Central memory CD8-positive, alpha-beta T cell (primary cell): ENCODE measurements around the gene SLPI.

Experiments
- ATAC-seq: fragments of 150-1000 bp; cut with Tn5 transposase; replicated peaks from 2 replicates; pipeline ENCODE4 v1.10.0; 2022; ENCODE audit warnings: mild to moderate bottlenecking, moderate FRiP score, moderate number of reproducible peaks; ENCODE audit not compliant: poor library complexity, severe bottlenecking; ENCODE audit errors: extremely low read depth
- DNase-seq, 2 donors: peaks; one replicate each; pipeline ENCODE4 v3.0.0; 2021; ENCODE audit warnings: low spot score in 2 of 2
- H3K27ac Mint-ChIP-seq: one replicate; pipeline ENCODE4 v1.8.0; 2022; ENCODE audit warnings: low read depth, mild to moderate bottlenecking, moderate library complexity, mixed read lengths
- H3K27me3 Mint-ChIP-seq: one replicate; pipeline ENCODE4 v1.8.0; 2022; ENCODE audit warnings: mixed read lengths
- H3K36me3 Mint-ChIP-seq: one replicate; pipeline ENCODE4 v1.8.0; 2022; ENCODE audit warnings: mild to moderate bottlenecking, moderate library complexity, mixed read lengths; ENCODE audit not compliant: insufficient read depth
- H3K4me1 Mint-ChIP-seq: one replicate; pipeline ENCODE4 v1.8.0; 2022; ENCODE audit warnings: mixed read lengths
- H3K4me3 Mint-ChIP-seq: one replicate; pipeline ENCODE4 v1.8.0; 2022; ENCODE audit warnings: mild to moderate bottlenecking, moderate library complexity, mixed read lengths
- H3K9me3 Mint-ChIP-seq: one replicate; pipeline ENCODE4 v1.8.0; 2022; ENCODE audit warnings: mixed read lengths

The SLPI gene

DNA sequence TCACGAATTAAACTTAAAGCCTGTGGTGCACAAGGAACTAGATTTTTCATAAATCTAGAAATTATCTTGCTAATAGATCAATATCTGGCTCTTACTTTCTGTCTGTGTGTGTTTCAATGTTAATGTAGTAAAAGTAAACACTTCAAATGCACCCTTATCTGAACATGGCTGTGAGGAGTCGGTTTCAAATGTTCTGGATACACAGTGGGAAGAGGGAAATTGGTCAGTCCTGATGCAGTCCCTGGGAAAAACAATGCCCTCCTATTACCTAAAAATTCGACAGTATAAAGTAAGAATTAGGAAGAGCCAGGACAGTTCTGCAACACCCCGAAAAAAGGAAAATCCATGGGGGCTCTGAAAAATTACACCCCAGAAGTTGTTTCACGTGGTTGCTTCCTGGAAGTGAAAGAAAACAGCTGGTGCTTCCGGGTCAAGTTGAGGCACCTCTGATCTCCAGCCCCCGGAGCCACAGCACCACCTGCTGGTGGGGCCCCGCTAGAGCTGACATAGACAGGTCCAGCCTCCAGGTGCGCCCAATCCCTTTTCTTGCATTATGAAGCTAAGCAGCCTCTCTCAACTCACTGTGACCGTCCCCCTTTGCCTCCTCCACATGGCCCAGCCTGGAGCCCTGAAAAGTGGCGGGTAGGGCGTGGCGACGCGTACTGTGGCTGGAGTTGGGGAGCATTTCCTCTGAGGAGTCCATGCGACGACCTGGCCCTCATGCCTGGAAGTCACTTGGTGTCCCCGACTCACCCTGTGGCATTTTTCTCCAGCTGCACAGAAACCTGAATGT lies 24.9 kb downstream of the SLPI start:
- H3K9me3 Mint-ChIP-seq = peaks cover 4% of the 10 kb centered on the region

DNA sequence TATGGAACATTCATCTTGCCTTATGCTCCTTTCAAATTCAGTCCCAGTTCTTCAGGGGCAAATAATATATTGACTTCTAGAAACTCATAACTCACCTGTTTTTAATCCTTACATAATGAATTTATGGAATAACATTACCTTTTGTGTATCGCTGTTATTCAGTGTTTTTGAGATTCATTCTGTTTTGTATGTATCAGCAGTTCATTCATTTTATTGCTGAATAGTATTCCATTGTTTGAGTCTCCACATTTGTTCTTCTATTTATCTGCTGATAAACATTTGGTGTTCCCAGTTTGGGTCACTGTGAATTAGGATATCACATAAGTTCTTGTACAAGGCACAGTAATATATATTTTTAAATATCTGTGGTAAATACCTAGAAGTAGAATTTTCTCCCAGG lies 28.1 kb downstream of the SLPI start:
- H3K4me3 Mint-ChIP-seq = no peak overlapping the region
- no peak for ATAC-seq
- H3K36me3 Mint-ChIP-seq = no peaks in the 10 kb centered on the region
- H3K27ac Mint-ChIP-seq = no peak overlapping the region
- H3K9me3 Mint-ChIP-seq = no peaks in the 10 kb centered on the region
- H3K4me1 Mint-ChIP-seq = no peaks in the 10 kb centered on the region
- H3K27me3 Mint-ChIP-seq = peaks cover 78% of the 10 kb centered on the region
- DNase-seq = no peak

More for the DNA sequence above, 24.9 kb downstream of the SLPI start:
- Mint-ChIP-seq H3K27me3 (peaks cover 78% of the 10 kb centered on the region), H3K4me1 (no peaks in the 10 kb centered on the region), H3K4me3 (no peak overlapping the region), H3K27ac (no peak overlapping the region), H3K36me3 (no peaks in the 10 kb centered on the region)
- ATAC-seq (no peak), DNase-seq (no peak)

- DNase-seq (no peak), ATAC-seq (no peak)
- H3K4me3 Mint-ChIP-seq = no peak overlapping the region
- no peaks in the 10 kb centered on the region for H3K9me3 Mint-ChIP-seq
- H3K27ac Mint-ChIP-seq = no peak overlapping the region
- no peaks in the 10 kb centered on the region for H3K36me3 Mint-ChIP-seq
- peaks cover 68% of the 10 kb centered on the region for H3K27me3 Mint-ChIP-seq
- H3K4me1 Mint-ChIP-seq = no peaks in the 10 kb centered on the region
These were observed 31.2 kb downstream of the SLPI start for GRCh38 chr20:45223136-45223535.

DNA sequence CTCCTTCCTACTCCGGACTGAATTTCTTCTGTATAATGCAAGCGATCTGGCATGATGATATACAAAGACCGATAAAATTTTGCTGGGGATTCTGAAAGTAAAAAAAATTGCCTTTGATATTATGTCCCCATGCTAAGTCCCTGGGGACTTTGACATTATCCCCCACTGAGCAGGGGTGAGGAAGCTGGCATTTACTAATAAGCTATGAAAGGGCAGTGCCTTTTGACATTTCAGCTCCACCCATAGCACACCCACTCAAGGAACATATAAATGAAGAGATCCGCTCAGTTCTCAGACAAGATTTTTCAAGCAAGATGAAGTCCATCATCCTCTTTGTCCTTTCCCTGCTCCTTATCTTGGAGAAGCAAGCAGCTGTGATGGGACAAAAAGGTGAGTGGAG lies 33.3 kb downstream of the SLPI start, which contains the start of gene SEMG2:
Gene SEMG2, plus strand, starts transcription at position 298 of the 400 bp plus-strand sequence. Its CDS starts 17 bp downstream, at position 315.
- Mint-ChIP-seq H3K27ac (no peak within 1 kb of the TSS), H3K4me1 (no peaks in the 10 kb centered on the region), H3K36me3 (no peaks in the 10 kb centered on the region), H3K9me3 (no peaks in the 10 kb centered on the region), H3K27me3 (peaks cover 74% of the 10 kb centered on the region), H3K4me3 (no peak within 1 kb of the TSS)
- DNase-seq = no peak
- no peak for ATAC-seq

DNA sequence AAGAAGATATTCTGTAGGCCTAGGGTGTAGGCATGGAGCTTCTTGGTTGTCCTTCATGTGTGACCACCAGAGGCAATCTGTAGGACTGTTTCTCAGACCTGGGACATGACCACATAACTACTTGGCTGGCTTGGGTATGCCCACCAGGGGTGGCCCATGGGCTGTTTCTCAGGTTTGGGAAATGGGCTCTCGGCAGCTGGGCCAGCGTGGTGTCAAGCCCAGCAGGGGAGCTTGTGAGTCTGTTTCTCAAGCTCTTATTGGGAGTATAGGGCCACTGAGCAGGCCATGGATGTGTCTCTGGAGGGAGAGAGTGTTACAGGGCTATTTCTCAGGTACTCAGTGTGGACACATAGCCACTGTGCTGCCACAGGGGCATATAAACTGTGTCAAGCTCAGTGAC lies 35.7 kb downstream of the SLPI start:
- no peak overlapping the region for H3K4me3 Mint-ChIP-seq
- no peak overlapping the region for H3K27ac Mint-ChIP-seq
- peaks cover 75% of the 10 kb centered on the region for H3K27me3 Mint-ChIP-seq
- DNase-seq (no peak), ATAC-seq (no peak)
- H3K9me3 Mint-ChIP-seq = no peaks in the 10 kb centered on the region
- H3K36me3 Mint-ChIP-seq = no peaks in the 10 kb centered on the region
- no peaks in the 10 kb centered on the region for H3K4me1 Mint-ChIP-seq

GRCh38 chr20:45218124-45218523 lies 36.2 kb downstream of the SLPI start:
- H3K4me3 Mint-ChIP-seq = no peak overlapping the region
- H3K27me3 Mint-ChIP-seq = peaks cover 75% of the 10 kb centered on the region
- no peaks in the 10 kb centered on the region for H3K36me3 Mint-ChIP-seq
- ATAC-seq (no peak), DNase-seq (no peak)
- no peak overlapping the region for H3K27ac Mint-ChIP-seq
- H3K9me3 Mint-ChIP-seq = no peaks in the 10 kb centered on the region
- H3K4me1 Mint-ChIP-seq = no peaks in the 10 kb centered on the region

GRCh38 chr20:45212836-45213235 lies 41.5 kb downstream of the SLPI start:
- no peaks in the 10 kb centered on the region for H3K9me3 Mint-ChIP-seq
- DNase-seq (no peak), ATAC-seq (no peak)
- no peak overlapping the region for H3K4me3 Mint-ChIP-seq
- H3K27me3 Mint-ChIP-seq = peaks cover 66% of the 10 kb centered on the region
- H3K4me1 Mint-ChIP-seq = no peaks in the 10 kb centered on the region
- H3K36me3 Mint-ChIP-seq = no peaks in the 10 kb centered on the region
- H3K27ac Mint-ChIP-seq = no peak overlapping the region

DNA sequence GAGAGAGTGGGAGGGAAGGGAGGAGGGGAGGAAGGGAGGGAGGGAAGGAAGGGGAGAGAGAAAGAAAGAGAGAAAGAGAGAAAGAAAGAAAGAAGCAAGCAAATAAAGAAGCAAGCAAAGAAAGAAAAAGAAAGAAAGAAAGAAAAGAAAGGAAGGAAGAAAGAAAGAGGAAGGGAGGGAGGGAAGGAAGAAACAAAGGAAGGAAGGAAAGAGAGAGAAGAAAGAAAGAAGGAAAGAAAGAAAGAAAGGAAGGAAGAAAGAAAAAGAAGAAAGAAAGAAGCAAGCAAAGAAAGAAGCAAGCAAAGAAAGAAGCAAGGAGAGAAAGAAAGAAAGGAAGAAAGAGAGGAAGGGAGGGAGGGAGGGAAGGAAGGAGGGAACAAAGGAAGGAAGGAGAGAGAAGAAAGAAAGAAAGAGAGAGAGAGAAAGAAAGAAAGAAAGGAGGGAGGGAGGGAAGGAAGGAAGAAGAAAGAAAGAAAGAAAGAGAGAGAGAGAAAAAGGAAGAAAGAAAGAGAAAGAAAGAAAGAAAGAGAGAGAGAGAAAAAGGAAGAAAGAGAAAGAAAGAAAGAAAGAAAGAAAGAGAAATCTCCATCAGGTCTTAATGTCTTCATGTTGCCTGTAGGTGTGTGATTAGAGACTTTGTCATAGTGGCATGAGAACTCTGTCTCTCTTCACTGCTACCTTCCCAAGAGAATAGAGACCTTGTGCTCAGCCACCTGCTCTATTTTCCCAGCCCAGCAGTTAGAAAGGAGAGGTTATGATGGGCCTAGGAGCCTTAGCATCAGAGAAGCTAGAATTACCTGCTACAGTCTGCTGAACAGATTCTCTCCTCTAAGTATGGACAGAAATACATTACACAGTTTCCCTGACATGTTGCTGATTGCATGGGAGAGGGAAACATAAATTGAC lies 42.5 kb downstream of the SLPI start:
- Mint-ChIP-seq H3K27ac (no peak overlapping the region), H3K36me3 (no peaks in the 10 kb centered on the region), H3K27me3 (peaks cover 66% of the 10 kb centered on the region), H3K9me3 (no peaks in the 10 kb centered on the region), H3K4me3 (no peak overlapping the region), H3K4me1 (no peaks in the 10 kb centered on the region)
- no peak for DNase-seq
- no peak for ATAC-seq

DNA sequence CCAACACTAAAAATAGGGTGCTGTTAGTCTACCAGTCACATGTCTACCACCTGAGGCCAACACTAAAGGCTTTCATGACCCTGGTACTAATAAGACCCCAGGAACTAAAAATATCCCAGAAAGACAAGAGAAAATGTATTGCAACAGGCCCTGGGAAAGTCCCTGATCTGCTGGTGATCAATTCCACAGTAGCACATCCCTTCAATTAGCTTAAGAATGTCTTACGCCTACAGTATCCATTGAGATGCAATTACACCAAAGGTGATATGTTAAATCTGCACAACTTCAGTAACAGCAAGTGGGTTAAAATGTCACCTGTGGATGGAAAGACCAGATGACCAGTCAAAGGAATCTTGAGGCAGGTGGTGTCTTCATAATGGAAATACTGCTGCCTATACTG lies 44.4 kb downstream of the SLPI start:
- Mint-ChIP-seq H3K27ac (no peak overlapping the region), H3K36me3 (no peaks in the 10 kb centered on the region), H3K9me3 (no peaks in the 10 kb centered on the region), H3K27me3 (peaks cover 73% of the 10 kb centered on the region), H3K4me1 (no peaks in the 10 kb centered on the region), H3K4me3 (no peak overlapping the region)
- ATAC-seq (no peak), DNase-seq (no peak)

DNA sequence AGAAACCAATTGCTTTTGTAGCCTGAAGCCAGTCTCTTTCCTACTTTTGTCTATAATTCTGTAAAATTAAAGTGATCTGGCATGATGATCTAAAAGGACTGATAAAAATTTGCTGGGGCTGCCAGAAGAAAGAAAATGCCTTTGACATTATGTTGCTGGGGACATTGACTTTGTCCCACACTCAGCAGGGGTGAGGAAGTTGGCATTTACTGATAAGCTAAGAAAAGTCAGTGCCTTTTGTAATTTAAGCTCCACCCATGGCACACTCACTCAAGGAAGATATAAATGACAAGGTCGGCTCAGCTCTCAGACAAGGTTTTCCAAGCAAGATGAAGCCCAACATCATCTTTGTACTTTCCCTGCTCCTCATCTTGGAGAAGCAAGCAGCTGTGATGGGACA lies 47.6 kb downstream of the SLPI start, which contains the start of gene SEMG1:
Gene SEMG1, plus strand, starts transcription at position 309 of the 400 bp plus-strand sequence. Its CDS starts 21 bp downstream, at position 330.
- Mint-ChIP-seq H3K4me1 (no peaks in the 10 kb centered on the region), H3K9me3 (peaks cover 6% of the 10 kb centered on the region), H3K36me3 (no peaks in the 10 kb centered on the region), H3K4me3 (no peak within 1 kb of the TSS), H3K27me3 (peaks cover 81% of the 10 kb centered on the region), H3K27ac (no peak within 1 kb of the TSS)
- ATAC-seq = no peak
- no peak for DNase-seq
